HUES48 (cell line): Measurements from ENCODE around the gene HMSD.

Experiments
- H3K27ac ChIP-seq: one replicate; pipeline ENCODE4 v1.7.0; 2013; ENCODE audit warnings: low read depth, low read length, inconsistent platforms
- H3K27me3 ChIP-seq: 2 replicates; pipeline ENCODE4 v1.6.1; 2013; ENCODE audit warnings: mild to moderate bottlenecking, low read length; ENCODE audit not compliant: control insufficient read depth, insufficient read depth
- H3K36me3 ChIP-seq: 2 replicates; pipeline ENCODE4 v1.6.1; 2013; ENCODE audit warnings: low read length; ENCODE audit not compliant: control insufficient read depth, insufficient read depth
- H3K4me1 ChIP-seq: 2 replicates; pipeline ENCODE4 v1.6.1; 2013; ENCODE audit warnings: mild to moderate bottlenecking, low read length; ENCODE audit not compliant: control insufficient read depth, insufficient read depth
- H3K4me3 ChIP-seq: 2 replicates; pipeline ENCODE4 v1.5.1; 2013; ENCODE audit warnings: mild to moderate bottlenecking, low read depth, low read length
- H3K9ac ChIP-seq: 2 replicates; pipeline ENCODE4 v1.6.1; 2013; ENCODE audit warnings: mild to moderate bottlenecking, low read depth, low read length, moderate library complexity
- H3K9me3 ChIP-seq: 2 replicates; pipeline ENCODE4 v1.6.1; 2013; ENCODE audit warnings: low read length; ENCODE audit not compliant: control insufficient read depth, insufficient read depth

HMSD gene

DNA sequence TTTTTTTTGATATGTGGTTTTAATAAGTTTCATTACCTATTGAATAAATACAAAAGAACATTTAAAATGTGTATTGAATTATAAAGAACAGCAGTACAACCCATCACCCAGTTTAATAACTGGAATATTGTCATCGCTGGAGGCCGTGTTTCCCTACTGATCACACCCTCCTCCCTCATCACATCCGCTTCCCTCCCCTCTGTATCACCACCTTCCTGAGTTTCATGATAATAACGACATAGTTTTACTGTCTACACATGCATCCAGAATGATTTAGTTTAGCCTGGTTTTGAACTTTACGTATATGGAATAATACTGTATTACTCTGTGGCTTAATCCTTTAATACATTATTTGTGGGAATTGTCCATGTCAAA, 22.9 kb downstream of the HMSD start:
- Histone ChIP-seq H3K4me3 (no peak overlapping the region), H3K9ac (no peak overlapping the region), H3K9me3 (no peaks in the 10 kb centered on the region), H3K27ac (no peak overlapping the region), H3K36me3 (no peaks in the 10 kb centered on the region), H3K4me1 (peaks cover 12% of the 10 kb centered on the region), H3K27me3 (peaks cover 63% of the 10 kb centered on the region)

DNA sequence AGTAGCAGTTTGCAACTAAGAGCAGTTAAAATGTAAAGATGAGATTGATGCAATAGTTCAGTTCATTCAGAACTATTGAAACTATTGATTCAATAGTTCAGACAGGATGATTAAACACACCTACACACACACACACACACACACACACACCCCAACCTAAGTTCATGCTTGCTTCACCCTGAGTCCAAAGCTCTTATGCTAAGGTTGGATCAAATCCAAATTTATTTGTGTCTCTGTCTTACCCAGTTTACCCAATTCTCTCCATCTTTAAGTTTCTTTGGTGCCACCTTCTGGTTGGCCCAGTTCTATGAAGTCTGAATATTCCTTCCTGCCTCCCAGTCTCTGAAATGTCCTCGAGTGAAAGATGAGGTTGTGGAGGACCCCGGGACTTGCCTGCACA, 25.9 kb downstream of the HMSD start:
- 0 out of 2 replicates have a peak, but pooled peaks cover 6% of the 10 kb centered on the region for H3K4me1 ChIP-seq
- peaks cover 74% of the 10 kb centered on the region for H3K27me3 ChIP-seq

GRCh38 chr18:63975628-63976027, 26.5 kb downstream of the HMSD start:
- no peak overlapping the region for H3K27ac ChIP-seq

More for the DNA sequence above, 25.9 kb downstream of the HMSD start:
- Histone ChIP-seq H3K4me3 (no peak overlapping the region), H3K27ac (no peak overlapping the region), H3K9me3 (no peaks in the 10 kb centered on the region), H3K36me3 (no peaks in the 10 kb centered on the region), H3K9ac (no peak overlapping the region)

GRCh38 chr18:63977040-63977439, 27.9 kb downstream of the HMSD start:
- no peak overlapping the region for H3K4me3 ChIP-seq
- no peaks in the 10 kb centered on the region for H3K4me1 ChIP-seq
- no peaks in the 10 kb centered on the region for H3K9me3 ChIP-seq
- H3K27me3 ChIP-seq, result peaks cover 66% of the 10 kb centered on the region
- no peaks in the 10 kb centered on the region for H3K36me3 ChIP-seq
- H3K27ac ChIP-seq, result no peak overlapping the region
- H3K9ac ChIP-seq, result no peak overlapping the region

More at GRCh38 chr18:63975628-63976027, 26.5 kb downstream of the HMSD start:
- Histone ChIP-seq H3K9ac (no peak overlapping the region), H3K9me3 (no peaks in the 10 kb centered on the region), H3K4me3 (no peak overlapping the region), H3K4me1 (0 out of 2 replicates have a peak, but pooled peaks cover 6% of the 10 kb centered on the region), H3K36me3 (no peaks in the 10 kb centered on the region), H3K27me3 (peaks cover 77% of the 10 kb centered on the region)

DNA sequence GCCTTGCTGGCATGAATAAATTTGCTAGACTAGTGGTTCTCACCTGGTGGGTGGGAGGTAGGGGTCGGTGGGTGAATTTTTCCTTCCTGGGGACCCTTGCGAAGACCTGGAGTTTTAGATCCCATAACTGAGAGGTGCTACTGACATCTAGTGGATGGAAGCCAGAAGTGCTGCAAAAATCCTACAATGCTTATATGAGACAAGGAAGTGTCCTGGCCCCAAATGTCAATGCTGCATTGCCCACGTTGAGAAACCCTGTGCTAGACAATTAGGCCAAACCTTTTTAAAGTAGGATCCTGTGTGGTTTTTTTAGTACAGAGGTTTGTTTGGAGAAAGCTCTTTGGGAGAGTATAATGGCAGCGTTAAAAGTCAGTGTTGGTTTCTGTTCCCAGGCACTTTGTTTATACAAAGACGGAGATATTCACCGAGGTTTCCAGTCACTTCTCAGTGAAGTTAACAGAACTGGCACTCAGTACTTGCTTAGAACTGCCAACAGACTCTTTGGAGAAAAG, 30.4 kb downstream of the HMSD start:
- no peak overlapping the region for H3K27ac ChIP-seq
- H3K27me3 ChIP-seq, result peaks cover 56% of the 10 kb centered on the region
- H3K9me3 ChIP-seq, result no peaks in the 10 kb centered on the region
- no peak overlapping the region for H3K9ac ChIP-seq
- no peaks in the 10 kb centered on the region for H3K36me3 ChIP-seq
- no peaks in the 10 kb centered on the region for H3K4me1 ChIP-seq
- H3K4me3 ChIP-seq, result no peak overlapping the region

DNA sequence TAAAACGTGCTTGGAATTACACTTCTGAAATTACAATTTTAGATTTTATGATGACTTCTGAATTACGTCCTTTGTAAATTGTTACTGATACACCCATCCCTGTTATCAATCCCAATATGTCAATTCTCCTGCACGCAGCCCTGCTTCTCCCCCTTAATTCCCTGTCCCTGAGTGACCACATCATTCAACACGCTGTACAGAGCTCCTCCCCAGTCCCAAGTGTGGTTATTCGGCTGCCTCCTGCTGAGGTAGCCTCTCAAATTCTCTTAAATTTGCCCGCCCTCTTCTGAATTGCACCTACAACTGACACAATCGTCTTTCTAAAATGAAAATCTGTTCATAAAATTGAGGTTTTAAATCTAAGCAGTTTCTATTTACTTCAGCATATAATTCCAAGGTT, 30.9 kb downstream of the HMSD start:
- no peak overlapping the region for H3K9ac ChIP-seq
- no peaks in the 10 kb centered on the region for H3K9me3 ChIP-seq
- no peak overlapping the region for H3K27ac ChIP-seq
- no peak overlapping the region for H3K4me3 ChIP-seq
- H3K27me3 ChIP-seq, result peaks cover 50% of the 10 kb centered on the region
- H3K4me1 ChIP-seq, result no peaks in the 10 kb centered on the region
- no peaks in the 10 kb centered on the region for H3K36me3 ChIP-seq

DNA sequence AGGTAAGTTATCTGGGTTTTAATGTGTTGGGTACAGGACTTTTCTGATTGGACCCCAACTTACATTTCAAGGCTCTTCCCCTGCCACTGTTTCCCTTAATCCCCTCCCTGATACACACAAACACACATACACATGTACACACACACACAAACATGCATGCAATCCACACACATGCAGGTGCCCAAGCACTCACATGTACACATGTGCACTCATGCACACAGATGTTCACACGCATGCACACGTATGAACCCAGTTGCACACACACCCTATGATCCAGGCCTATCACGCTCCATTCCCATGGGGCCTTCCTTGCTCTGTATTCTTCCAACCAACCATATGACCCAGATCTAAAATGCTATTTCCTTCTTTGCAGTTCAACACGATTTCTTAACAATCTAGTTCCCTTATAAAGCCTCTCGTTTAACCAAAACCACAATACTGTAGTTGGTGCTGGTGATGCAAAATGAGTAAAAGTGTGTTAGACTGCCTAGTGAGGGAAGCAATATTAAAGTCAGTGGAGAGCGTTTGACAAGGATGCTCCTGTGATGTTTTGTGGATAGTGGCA, 31.9 kb downstream of the HMSD start:
- peaks cover 40% of the 10 kb centered on the region for H3K27me3 ChIP-seq
- no peaks in the 10 kb centered on the region for H3K4me1 ChIP-seq
- H3K9ac ChIP-seq, result no peak overlapping the region
- H3K9me3 ChIP-seq, result no peaks in the 10 kb centered on the region
- H3K27ac ChIP-seq, result no peak overlapping the region
- no peaks in the 10 kb centered on the region for H3K36me3 ChIP-seq
- H3K4me3 ChIP-seq, result no peak overlapping the region

GRCh38 chr18:63981719-63982118, 32.6 kb downstream of the HMSD start:
- Histone ChIP-seq H3K27ac (no peak overlapping the region), H3K9ac (no peak overlapping the region), H3K4me3 (no peak overlapping the region), H3K27me3 (peaks cover 35% of the 10 kb centered on the region), H3K36me3 (no peaks in the 10 kb centered on the region), H3K9me3 (no peaks in the 10 kb centered on the region), H3K4me1 (no peaks in the 10 kb centered on the region)

- no peaks in the 10 kb centered on the region for H3K4me1 ChIP-seq
- H3K27me3 ChIP-seq, result peaks cover 28% of the 10 kb centered on the region
- no peaks in the 10 kb centered on the region for H3K36me3 ChIP-seq
- H3K4me3 ChIP-seq, result no peak overlapping the region
- no peaks in the 10 kb centered on the region for H3K9me3 ChIP-seq
- H3K9ac ChIP-seq, result no peak overlapping the region
- H3K27ac ChIP-seq, result no peak overlapping the region
Measured at GRCh38 chr18:63982361-63982760, 33.3 kb downstream of the HMSD start.

DNA sequence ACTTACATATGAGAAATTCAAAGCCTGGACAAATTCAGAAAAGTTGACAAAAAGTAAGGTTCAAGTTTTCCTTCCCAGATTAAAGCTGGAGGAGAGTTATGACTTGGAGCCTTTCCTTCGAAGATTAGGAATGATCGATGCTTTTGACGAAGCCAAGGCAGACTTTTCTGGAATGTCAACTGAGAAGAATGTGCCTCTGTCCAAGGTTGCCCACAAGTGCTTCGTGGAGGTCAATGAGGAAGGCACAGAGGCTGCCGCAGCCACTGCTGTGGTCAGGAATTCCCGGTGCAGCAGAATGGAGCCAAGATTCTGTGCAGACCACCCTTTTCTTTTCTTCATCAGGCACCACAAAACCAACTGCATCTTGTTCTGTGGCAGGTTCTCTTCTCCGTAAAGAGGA, 37.8 kb downstream of the HMSD start:
- no peak overlapping the region for H3K4me3 ChIP-seq
- H3K4me1 ChIP-seq, result no peaks in the 10 kb centered on the region
- H3K27ac ChIP-seq, result no peak overlapping the region
- no peaks in the 10 kb centered on the region; the same call in 1 of the 2 replicates for H3K27me3 ChIP-seq
- H3K36me3 ChIP-seq, result no peaks in the 10 kb centered on the region
- H3K9me3 ChIP-seq, result no peaks in the 10 kb centered on the region
- no peak overlapping the region for H3K9ac ChIP-seq

DNA sequence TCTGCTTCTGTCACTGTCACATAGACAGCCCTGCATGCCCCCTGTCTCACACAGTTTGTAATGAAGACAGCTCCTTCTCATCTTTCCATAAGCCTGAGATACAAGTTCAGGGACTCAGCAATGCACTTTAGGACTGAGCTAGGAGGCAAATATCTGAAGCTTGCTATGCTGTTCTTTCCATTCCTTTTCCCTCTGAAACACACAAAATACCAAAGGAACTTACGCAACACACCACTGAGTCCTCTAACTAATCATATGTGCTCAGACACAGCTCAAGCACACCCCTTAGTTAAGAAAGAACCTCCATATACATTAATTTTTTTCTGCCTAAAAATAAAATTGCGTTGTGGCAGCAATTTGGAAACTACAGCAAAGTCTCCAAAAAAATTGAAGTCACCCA, 38.6 kb downstream of the HMSD start:
- Histone ChIP-seq H3K9me3 (no peaks in the 10 kb centered on the region), H3K27ac (no peak overlapping the region), H3K36me3 (no peaks in the 10 kb centered on the region), H3K4me1 (no peaks in the 10 kb centered on the region), H3K27me3 (no peaks in the 10 kb centered on the region; the same call in 1 of the 2 replicates), H3K9ac (no peak overlapping the region), H3K4me3 (no peak overlapping the region)
